Right renal pelvis (tissue), 4 donors: ENCODE results near the gene TP53AIP1. TPM values are rescaled to one million over a fixed set of nuclear protein-coding genes. Genes with fewer than 3 reads are reported as not detected.

Source experiments
- DNase-seq, 4 donors: peaks; one replicate each; pipeline ENCODE4 v3.0.0-alpha.2; 2013; ENCODE audit warnings: low read depth in 4 of 4, low spot score in 3 of 4, missing footprints in 1 of 4
- polyA plus RNA-seq, 4 donors: library from polyadenylated mRNA; unstranded; fragments of 120-200 nt; gene quantifications; one replicate each; pipeline ENCODE4 v1.2.1, GENCODE V29; 2013; ENCODE audit not compliant: insufficient read length in 4 of 4

TP53AIP1 gene
- polyA plus RNA-seq, 4 donors: 0.87 to 1.4 (median 1.3) TPM

DNA sequence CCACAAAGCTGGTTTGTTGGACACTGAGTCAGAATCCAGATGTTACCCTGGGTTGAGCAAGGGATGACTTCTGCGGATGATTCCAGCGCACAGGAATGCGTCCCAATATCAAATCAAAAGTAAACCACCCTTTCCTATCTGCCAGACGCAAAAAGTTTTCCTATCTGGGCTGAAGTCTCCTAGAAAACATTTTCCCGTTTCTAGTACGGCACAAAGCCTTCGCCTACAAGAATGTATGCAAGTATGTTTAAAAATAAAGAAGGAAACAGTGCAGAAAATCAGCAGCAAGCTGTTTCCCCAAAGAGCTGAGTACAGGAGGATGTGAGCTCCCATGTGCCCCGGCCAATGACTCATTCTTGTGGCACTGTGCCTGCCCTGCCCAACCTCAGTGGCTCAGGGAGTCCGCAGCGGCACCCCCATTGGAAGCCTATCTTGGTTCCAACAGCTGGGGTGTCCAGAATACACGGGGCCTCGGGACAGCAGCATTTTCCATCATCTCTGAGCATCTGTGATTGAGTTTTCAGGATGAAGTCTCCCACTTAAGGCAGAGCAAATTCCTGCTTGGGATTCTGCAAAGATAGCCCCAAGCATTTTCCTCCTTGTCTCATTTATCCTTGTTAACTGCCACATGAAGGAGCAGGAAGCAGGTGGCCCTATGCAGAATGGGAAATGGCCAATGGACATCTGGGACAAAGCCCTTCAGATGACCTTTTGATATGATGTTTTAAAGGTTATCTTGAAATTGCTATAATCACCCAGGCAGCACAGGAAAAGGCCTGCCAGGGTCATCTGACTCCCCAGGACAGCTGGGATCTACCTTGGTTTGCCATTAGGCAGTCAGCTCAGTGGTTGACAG, 34.1 kb downstream of the TP53AIP1 start:
- no peak for DNase-seq

DNA sequence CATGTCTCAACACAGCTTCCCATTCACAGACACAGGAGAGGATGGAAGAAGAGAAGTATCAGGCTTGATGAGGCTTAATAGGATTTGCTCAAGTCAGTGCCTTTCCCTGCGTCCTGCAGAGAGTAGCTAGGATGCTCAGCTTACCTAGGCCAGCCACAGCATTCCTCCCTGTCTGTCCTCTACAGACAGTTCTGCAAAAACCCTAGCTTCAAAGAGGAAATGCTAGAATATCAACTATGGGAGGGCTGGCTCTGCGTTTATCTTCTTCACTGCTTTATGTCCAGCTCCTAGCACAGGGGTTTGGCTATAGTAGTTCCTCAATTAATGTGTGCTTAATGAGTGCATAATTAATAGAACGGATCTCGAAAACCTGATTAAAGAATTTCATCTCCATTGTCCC, 35.1 kb downstream of the TP53AIP1 start:
- no peak for DNase-seq

DNA sequence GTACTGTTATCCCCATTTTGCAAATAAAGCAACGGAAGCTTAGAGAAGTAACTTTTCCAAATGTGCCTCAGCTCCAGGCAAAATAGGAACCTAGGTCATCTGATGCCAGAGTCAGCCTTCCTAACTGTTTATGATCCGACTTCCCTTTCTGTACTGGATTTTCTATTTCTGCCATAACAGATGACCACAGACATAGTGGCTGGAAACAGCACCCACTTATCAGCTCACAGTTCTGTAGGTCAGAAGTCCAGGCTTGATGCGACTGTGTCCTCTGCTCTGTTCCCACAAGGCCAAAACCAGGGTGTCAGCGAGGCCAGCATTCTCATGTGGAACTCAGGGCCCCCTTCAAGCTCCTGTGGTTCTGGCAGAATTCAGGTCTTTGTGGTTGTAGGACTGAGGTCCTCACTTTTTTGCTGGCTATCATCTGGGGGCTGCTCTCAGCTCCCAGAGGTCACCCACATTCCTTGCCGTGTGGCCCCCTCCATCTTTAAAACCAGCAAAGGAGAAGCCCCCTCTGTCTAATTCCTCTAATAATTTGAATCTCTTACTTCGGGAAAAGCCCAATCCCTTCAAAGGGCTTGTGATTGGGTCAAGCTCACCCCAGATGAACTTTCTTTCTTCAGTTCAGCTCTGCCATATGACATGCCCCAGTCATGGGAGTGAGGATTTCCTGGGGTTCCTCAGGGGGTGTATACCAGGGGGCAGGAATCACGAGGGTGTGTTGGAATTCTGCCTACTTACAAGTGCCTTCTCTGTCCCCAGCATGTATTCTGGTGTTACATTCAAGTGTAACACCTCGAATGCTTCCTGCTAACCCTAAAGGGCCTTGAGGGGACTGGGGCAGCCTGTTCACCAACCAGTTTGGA, 36.3 kb downstream of the TP53AIP1 start:
- no peak for DNase-seq

DNA sequence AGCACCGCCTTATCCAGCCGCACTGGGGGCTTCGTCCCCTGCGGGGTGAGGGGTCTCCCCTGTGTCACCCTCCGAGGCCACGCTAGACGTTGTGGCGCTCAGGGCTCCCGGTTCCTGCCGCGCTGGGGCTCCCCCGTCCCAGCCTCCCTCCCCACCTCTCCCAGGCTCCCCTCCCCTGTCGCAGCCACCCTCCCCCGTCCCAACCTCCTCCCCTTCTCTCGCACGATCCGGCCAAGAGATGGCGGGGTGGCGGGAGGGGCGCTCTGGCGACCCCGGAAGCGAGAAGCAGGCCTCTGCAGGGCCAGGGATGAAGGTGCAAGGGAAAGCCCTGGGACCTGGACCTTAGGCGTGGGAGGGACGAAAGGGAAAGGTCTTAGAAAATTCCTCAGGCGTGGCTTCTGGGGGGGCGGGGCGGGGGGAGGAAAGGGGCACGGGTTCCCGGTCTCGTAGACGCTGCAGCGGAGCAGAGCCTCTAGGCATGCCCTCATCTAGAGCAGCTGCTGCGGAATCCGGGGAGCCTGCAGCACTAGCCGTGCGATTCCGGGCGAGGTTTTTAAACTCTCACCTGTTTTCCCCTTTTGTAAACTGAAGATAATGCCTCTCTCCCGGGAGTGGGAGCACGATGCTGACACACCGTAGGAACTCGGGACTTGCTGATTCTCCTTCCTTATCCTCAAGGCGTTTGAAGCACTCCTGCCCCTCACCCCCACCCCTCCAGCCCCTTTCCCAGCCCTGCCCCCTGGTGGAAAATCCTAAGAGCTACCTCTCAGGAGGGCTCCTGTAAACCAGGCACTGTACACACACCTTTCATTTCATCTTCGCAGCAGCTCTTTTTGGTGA, 37.1 kb downstream of the TP53AIP1 start:
- no peak for DNase-seq

DNA sequence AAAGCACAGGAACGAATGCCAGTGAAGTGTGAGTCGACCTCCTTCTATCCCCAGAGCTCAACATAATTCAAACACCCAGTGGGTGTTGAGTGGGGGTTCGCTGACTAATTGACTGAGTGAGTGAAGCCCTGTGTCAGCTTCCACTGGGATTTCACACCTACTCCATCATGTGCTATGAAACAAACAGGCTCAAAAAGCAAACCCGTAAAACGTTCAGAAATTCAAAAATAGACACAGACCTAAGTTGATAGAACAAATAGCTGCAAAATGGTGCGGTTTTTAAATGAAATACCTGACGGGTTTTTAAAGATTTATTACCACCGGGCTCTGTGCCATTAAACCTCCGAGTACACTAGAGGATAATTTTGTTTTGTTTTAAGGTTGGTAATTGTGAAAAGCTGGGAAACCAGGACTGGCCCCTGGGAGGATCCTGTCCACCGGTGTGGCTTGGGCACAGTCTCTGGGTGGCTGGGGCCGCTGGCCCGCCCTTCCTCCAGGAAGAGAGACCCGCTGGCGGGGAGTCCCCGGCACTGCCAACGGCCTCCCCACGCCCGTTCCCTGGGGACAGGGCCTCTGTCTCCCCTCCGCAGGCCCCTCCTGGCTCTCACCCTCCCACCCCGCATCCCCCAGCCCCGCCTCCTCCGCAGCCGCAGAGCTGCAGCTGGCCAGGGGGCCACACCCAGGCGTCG, 37.9 kb downstream of the TP53AIP1 start:
- no peak for DNase-seq

DNA sequence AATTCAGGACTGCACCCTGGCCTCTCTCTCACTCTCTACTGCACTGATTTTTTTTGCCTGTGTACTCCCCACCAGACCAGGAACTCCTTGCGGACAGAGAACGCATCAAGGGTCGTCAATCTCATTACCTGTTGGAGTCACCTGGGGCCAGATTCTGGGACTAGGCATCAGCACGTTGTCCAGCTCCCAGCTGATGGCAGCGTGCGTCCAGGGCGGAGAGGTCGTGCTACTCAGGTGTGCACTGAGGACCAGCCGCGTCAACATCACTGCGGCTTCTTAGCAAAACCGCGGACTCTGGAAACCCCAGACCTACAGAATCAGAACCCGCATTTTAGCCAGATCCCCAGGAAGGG, 38.4 kb downstream of the TP53AIP1 start:
- DNase-seq: no peak

DNA sequence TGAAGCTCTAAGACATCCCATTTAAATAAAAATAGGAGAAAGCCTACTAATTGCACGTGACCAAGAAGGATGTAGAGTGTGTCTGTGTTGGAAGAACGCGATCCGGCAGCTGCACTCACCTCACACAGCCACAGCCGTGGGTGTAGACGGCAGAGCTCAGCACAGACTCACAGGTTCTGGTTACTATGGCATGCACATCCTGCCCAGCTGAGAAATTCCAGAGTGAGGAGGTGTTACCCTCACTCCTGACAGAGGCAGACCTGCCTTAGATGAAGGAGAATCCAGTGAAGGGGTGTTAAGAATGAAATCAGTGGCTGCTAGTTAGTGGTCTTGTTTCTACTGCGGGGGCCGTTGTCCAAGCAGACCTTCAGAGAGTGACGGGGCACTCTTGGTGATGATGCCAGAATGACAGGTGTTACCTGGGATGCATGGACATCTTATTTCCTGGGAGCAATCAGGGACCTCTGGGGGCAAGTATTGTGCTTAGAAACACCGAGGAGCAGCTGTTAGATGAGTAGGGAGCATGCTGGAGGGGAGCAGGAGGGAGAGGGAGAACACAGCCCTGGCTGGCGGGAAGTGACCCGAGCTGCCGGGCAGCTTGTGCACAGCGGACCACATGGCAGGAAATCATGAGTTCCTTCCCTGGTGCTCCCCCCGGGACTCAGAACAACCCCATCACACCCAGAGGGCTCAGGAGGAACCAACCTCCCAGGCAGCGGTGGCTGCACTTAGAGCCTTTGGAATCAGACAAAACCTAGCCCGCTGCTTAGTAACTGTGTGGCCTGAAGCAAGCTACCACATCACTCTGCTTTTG, 39.2 kb downstream of the TP53AIP1 start:
- DNase-seq: no peak

DNA sequence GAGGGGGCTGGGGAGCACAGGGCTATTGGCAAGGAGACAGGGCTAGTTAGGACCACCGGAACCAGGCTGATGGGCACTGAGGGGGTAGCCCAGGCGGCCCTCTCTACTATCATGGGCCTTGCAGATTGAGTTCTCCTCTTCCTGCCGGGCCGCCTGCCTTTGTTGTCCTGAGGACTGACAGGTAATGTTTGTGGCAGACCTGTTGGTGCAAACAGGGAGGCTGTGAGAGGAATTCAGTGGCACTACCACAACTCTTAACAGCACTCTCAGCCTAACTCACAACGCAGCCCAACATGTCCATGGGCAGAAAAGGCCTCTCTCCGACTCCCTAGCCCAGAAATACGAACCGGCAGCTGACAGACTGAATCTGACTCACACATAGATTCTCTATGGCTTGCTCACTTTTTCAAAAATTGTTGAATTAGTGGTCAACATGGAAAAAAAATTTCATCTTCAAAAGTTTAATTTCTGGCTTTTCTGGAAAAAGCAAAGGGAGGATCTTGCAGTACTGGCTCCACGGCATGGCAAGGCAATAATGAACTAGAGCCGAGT, 40.1 kb downstream of the TP53AIP1 start:
- no peak for DNase-seq

DNA sequence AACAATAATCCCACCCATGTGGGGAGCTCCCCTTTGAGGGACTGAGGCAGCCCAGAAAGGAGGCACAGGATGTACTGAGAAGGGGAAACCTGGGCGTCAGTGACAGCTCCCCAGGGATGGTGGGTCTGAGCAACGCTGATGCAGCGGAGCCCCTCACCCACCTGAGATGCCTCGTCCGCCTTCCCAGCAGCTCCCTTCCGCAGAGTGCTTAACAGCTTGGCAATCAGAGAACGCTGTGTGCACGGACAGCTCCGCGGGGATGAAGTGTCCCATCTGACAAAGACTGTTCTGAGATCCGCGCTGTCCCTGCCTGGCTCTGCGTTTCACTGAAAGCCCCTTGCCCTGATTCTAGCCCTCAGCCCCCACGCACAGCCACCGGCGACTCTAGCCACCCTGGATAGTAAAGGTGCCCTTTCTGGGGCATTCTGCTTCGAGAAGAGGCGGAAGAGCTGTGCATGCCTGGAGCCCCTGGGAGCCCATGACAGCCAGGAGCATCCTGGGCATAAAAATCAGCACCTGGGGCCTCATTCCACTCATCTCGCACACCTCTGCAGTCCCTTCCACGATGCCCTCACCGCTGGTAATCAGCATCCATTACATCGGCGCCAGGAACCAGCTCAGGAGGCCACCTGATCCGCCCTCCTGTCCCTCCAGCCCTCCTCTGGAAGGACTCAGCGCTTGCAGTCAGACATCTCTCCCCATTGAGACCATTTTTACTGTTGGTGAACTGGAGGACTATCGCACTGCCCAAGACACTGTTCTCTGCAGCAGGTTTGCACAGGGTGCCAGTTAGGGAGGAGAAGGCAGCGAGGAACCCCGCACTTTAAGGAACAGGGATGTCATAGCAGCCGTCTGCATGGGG, 40.8 kb downstream of the TP53AIP1 start:
- no peak for DNase-seq

DNA sequence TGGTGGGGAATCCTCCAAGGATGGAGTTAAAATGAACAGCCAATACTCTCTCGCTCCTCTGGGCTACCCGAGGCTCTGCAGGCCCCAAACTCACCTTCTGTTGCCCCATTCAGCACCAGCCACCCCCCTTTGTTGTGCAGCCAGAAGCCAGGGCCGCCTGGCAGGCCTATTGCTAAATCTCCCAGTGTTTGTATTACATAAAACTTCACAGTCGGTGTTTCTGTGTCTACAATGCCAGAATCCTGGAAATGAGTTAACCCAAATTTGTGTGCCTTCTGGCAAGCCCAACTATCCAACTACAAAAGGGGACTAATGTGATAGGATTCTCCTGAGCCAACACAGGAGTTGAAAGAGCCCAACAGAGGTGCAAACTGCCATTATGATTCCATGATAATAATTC, 42.2 kb downstream of the TP53AIP1 start:
- DNase-seq: no peak

DNA sequence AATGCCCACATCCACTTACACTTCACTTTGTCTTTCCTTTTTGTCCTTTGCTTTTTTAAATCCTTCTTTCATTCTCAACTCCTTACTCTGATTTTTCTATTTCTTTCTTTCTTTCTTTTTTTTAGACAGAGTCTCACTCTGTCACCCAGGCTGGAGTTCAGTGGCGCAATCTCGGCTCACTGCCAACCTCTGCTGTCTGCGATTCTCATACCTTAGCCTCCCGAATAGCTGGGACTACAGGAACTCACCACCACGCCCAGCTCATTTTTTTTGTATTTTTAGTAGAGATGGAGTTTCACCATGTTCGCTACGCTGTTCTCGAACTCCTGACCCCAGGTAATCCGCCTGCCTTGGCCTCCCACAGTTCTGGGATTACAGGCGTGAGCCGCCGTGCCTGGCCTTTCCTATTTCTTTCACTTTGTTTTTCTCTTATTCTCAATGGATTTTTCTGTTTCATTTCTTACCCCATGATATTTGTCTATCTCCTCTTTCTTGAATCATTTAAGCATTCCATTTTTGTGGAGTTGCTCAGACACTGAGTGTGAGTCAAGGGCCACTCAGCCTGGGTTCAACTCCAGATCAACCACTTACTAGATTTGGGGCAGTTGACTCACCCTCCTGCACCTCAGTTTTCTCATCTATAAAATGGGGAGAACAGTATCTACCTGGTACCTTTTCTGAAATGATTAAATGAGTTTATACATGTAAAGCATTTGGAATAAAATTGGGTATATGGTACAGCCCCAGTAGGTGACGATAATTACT, 43.9 kb downstream of the TP53AIP1 start:
- no peak for DNase-seq

DNA sequence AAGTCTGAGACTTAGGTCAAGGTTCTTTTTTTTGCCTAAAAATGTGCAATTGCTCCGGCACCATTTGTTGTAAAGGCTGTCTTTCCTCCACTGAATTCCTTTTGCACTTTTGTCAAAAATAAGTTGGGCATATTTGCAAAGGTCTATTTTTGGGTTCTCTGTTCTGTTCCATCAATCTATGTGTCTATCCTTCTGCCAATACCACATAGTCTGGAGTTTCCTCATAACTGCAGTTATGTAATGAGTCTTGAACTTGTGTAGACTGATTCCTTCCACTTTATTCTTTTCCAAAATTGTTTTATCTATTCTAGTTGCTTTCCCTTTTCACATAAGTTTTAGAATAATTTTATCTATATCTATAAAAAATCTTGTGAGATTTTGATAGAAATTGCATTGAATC, 44.8 kb downstream of the TP53AIP1 start:
- DNase-seq: no peak

DNA sequence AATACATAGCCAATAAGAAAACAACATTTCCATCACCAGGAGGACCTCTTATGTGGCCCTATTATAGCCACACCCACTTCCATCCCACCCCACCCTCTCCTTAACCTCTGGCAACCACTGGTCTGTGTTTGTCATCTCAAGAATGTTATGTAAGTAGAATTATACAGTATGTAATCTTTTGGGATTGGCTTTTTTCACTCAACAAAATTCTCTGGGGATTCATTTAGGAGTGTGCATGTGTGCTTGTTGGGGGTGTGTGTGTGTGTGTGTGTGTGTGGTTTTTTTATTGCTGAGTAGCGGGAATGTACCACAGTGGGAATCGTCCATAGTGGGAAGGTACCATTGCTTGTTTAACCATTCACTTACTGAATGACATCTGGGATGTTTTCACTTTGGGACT, 46.3 kb downstream of the TP53AIP1 start:
- no peak for DNase-seq

DNA sequence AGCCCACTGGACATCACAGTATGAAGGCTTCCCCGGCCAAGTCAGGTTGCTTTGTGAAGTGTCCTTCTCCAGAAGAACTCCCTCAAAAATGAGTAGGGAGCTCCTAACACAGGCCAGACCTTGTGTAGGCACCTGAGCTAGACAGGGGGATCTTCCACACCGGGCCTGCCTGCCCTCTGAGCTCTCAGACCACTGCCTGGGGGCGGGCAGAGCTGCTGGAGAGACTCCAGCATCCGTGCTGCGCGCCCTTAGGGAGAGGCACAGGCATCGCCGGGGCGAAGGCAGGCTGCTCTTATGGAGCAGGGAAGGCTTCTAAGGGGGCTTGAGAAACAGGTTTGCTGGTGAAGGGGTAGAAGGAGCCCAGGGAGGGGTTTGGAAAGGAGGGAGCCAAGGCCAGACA, 47.1 kb downstream of the TP53AIP1 start:
- DNase-seq: no peak

DNA sequence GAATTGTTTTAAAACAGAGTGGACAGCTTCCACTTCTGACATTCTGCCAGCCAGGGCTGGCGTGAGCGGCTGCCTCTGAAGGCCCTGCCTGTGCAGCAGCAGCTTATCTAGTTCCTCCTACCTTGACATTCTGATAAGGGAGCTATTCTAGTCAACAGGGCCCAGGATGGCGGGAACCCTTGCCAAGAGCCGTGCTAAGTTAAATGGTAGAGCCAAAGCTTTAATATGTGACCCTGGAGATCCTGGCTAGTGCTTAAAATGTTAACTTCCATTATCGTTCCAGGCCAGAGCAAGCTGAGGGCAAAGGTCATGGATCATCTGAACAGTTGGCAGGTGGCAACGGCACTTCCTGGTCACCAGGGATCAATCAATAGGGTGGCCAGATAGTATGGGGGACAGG, 48.0 kb downstream of the TP53AIP1 start:
- no peak for DNase-seq

DNA sequence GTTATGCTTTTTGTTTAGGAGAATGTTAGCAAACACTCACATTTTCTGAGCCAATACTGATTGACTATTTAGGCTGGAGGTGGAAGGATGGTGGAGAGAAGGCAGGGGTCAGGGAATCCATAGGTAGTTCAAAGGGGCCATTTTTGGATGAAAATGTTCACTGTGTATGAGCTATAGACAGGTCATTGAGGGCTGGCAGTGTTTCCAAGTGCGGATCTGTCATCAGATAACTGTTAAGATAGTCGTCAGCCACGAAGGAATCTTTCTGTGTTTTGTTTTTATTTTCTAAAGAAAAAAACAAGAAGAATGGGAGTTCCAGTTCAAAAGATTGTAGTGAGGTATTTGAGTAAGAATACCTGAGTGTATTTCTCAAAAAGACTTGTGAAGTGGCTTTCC, 48.4 kb downstream of the TP53AIP1 start:
- DNase-seq: no peak

DNA sequence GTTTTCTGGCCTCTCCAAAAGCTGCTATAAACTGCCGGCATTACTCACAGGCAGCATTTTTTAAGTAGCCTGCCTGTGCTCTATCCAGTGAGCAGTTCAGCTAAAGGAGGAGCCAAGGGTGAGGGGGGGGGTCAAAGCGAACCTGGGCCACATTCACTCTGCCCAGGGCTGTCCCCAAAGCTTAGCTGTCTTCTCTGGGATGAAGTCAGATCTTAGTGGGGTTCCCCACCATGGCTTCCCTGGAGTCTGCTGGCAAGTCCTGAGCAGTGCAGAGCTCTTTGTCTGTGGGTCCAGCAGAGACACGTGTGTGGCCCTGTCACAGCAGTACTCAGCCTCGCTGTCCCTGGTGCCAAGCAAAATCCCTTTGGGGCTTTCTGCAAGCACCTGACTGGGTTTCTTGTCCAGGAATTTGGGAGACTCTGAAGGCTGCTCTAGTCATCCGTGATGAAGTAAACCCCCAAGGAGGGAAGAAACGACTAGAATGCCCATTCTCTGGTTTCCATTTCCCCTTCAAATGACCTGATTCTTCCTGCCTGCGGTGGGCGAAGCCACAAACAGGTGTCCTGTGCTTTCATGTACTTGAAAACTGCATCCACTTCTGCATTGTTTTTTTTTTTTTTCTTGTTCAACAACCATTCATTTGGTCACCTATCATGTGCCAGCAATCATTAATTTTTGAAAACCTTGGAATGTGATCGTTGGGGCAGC, 48.9 kb downstream of the TP53AIP1 start:
- no peak for DNase-seq
